HepG2 (cell line): ENCODE data around the gene MYOM1. TPM values are rescaled to one million over a fixed set of nuclear protein-coding genes. Genes with fewer than 3 reads are reported as not detected.
A peak's percentile ranks its signal among the peaks of the same experiment; 100 is the strongest.

Source experiments
- ARNT ChIP-seq: fragments of 450-650 bp; IDR thresholded peaks from 2 replicates; pipeline ENCODE4 v1.6.1; 2017
- ARNT2 ChIP-seq: sonication (generic); formaldehyde crosslinking; IDR thresholded peaks from 2 replicates; pipeline ENCODE4 v1.8.0; 2022; ENCODE audit warnings: mild to moderate bottlenecking, low read depth, missing genetic modification reagents, moderate library complexity
- ATF7-NPFF ChIP-seq: sonication (generic); formaldehyde crosslinking; IDR thresholded peaks from 2 replicates; pipeline ENCODE4 v1.8.1; 2023; ENCODE audit warnings: mild to moderate bottlenecking, low read depth, missing genetic modification reagents, moderate library complexity
- CCDC6 ChIP-seq: sonication (generic); formaldehyde crosslinking; IDR thresholded peaks from 2 replicates; pipeline ENCODE4 v1.8.1; 2022; ENCODE audit warnings: mild to moderate bottlenecking, missing genetic modification reagents, moderate library complexity
- CEBPG ChIP-seq: IDR thresholded peaks from 2 replicates; pipeline ENCODE4 v1.6.1; 2016
- CHD4 ChIP-seq: fragments of 200-600 bp; sonication (generic); IDR thresholded peaks from 2 replicates; pipeline ENCODE4 v1.7.0; 2017; ENCODE audit warnings: mild to moderate bottlenecking, low read length, borderline replicate concordance
- FIP1L1 ChIP-seq: fragments of 200-400 bp; formaldehyde crosslinking; IDR thresholded peaks from 2 replicates; pipeline ENCODE4 v1.6.1; 2018; ENCODE audit warnings: low read depth, mild to moderate bottlenecking, low read length, moderate library complexity, borderline replicate concordance; ENCODE audit not compliant: insufficient read depth
- FOXA3 ChIP-seq: IDR thresholded peaks from 2 replicates; pipeline ENCODE4 v1.6.1; 2016; ENCODE audit warnings: missing genetic modification reagents, missing compliant biosample characterization
- FOXP4 ChIP-seq: sonication (generic); formaldehyde crosslinking; IDR thresholded peaks from 2 replicates; pipeline ENCODE4 v1.4.0; 2020; ENCODE audit warnings: missing genetic modification reagents
- GTF2F1 ChIP-seq: fragments of 150-350 bp; IDR thresholded peaks from 2 replicates; pipeline ENCODE4 v1.6.1; 2014; ENCODE audit warnings: low read length
- HDAC6 ChIP-seq: fragments of 200-600 bp; sonication (generic); IDR thresholded peaks from 2 replicates; pipeline ENCODE4 v1.7.0; 2017; ENCODE audit warnings: mild to moderate bottlenecking, antibody characterized with exemption, low read length, low read depth
- KAT7 ChIP-seq: IDR thresholded peaks from 2 replicates; pipeline ENCODE4 v1.6.1; 2018; ENCODE audit warnings: borderline replicate concordance, missing compliant biosample characterization
- KLF11 ChIP-seq: IDR thresholded peaks from 2 replicates; pipeline ENCODE4 v1.6.1; 2016; ENCODE audit warnings: missing compliant biosample characterization
- KMT2B ChIP-seq: IDR thresholded peaks from 2 replicates; pipeline ENCODE4 v1.6.1; 2016; ENCODE audit warnings: missing genetic modification reagents, missing compliant biosample characterization
- MEIS2 ChIP-seq: sonication (generic); formaldehyde crosslinking; IDR thresholded peaks from 2 replicates; pipeline ENCODE4 v1.9.0; 2021; ENCODE audit warnings: mild to moderate bottlenecking, missing genetic modification reagents
- MTA1 ChIP-seq: sonication (generic); formaldehyde crosslinking; IDR thresholded peaks from 2 replicates; pipeline ENCODE4 v1.4.0; 2020; ENCODE audit warnings: missing genetic modification reagents, mild to moderate bottlenecking, borderline replicate concordance
- MTERF4 ChIP-seq: sonication (generic); formaldehyde crosslinking; IDR thresholded peaks from 2 replicates; pipeline ENCODE4 v1.8.0; 2023; ENCODE audit warnings: mild to moderate bottlenecking, missing genetic modification reagents
- RBFOX2 ChIP-seq: fragments of 200-400 bp; formaldehyde crosslinking; IDR thresholded peaks from 2 replicates; pipeline ENCODE4 v1.6.1; 2017; ENCODE audit warnings: low read depth, mild to moderate bottlenecking, low read length
- RFXAP ChIP-seq: sonication (generic); formaldehyde crosslinking; IDR thresholded peaks from 2 replicates; pipeline ENCODE4 v1.4.0; 2020; ENCODE audit warnings: missing genetic modification reagents, borderline replicate concordance
- SMAD1 ChIP-seq: sonication (generic); formaldehyde crosslinking; IDR thresholded peaks from 2 replicates; pipeline ENCODE4 v1.4.0; 2020; ENCODE audit warnings: missing genetic modification reagents, low read depth, mild to moderate bottlenecking, borderline replicate concordance
- TEAD3 ChIP-seq: optimal IDR thresholded peaks from 2 replicates; pipeline ENCODE3; 2016; ENCODE audit warnings: borderline replicate concordance
- THAP8 ChIP-seq: sonication (generic); formaldehyde crosslinking; IDR thresholded peaks from 2 replicates; pipeline ENCODE4 v1.5.1; 2020; ENCODE audit warnings: missing genetic modification reagents, mild to moderate bottlenecking, borderline replicate concordance
- ZNF205 ChIP-seq: IDR thresholded peaks from 2 replicates; pipeline ENCODE4 v1.6.1; 2018; ENCODE audit warnings: missing biosample characterization, missing genetic modification reagents
- ZNF260 ChIP-seq: sonication (generic); formaldehyde crosslinking; IDR thresholded peaks from 2 replicates; pipeline ENCODE4 v1.4.0; 2020; ENCODE audit warnings: missing genetic modification reagents, low read depth, mild to moderate bottlenecking, borderline replicate concordance
- ZNF552 ChIP-seq: sonication (generic); formaldehyde crosslinking; IDR thresholded peaks from 2 replicates; pipeline ENCODE4 v1.9.0; 2022; ENCODE audit warnings: missing genetic modification reagents, mild to moderate bottlenecking, borderline replicate concordance
- ZNF607 ChIP-seq: sonication (generic); formaldehyde crosslinking; IDR thresholded peaks from 2 replicates; pipeline ENCODE4 v1.5.1; 2020; ENCODE audit warnings: missing genetic modification reagents, mild to moderate bottlenecking, borderline replicate concordance
- ZNF720 ChIP-seq: sonication (generic); formaldehyde crosslinking; IDR thresholded peaks from 2 replicates; pipeline ENCODE4 v1.4.0; 2020; ENCODE audit warnings: missing genetic modification reagents
- ZNF737 ChIP-seq: sonication (generic); formaldehyde crosslinking; IDR thresholded peaks from 2 replicates; pipeline ENCODE4 v1.5.0; 2020; ENCODE audit warnings: missing genetic modification reagents, mild to moderate bottlenecking, borderline replicate concordance
- ZNF878 ChIP-seq: sonication (generic); formaldehyde crosslinking; IDR thresholded peaks from 2 replicates; pipeline ENCODE4 v1.8.1; 2023; ENCODE audit warnings: mild to moderate bottlenecking, missing genetic modification reagents, moderate library complexity
- polyA plus RNA-seq, 8 experiments: library from polyadenylated mRNA; depleted of rRNA in 3 of 8; stranded (reverse) in 7 of 8; unstranded in 1 of 8; fragments of >200 nt; fragmentation: Illumina TruSeq in 4 of 8; extraction: Trizol in 4 of 8; gene quantifications; 2 replicates each; pipeline versions ENCODE4 v1.2.1 to v1.2.3, GENCODE V29; 2011 to 2016; ENCODE audit warnings: low read depth in 4 of 8, missing spikeins in 1 of 8, mixed read lengths in 1 of 8; ENCODE audit not compliant: insufficient read depth in 1 of 8
- total RNA-seq, 5 experiments: library from RNA; depleted of rRNA; stranded (reverse); fragments of >200 nt; fragmentation: Illumina TruSeq; extraction: Trizol; gene quantifications; 2 replicates each; pipeline ENCODE4 v1.2.3, GENCODE V29; 2016; ENCODE audit warnings: low read depth in 1 of 5

MYOM1 gene
- total and polyA plus RNA-seq, 2 of the 13 experiments (the other 11 are each of a cell fraction or from before 2014, with no cell fraction given), result 0.46 to 0.98 TPM

- TF ChIP-seq MTERF4 (no peak), CHD4 (no peak), ARNT2 (peak; percentile 39; the same call in 1 of the 2 replicates), CEBPG (peak; percentile 54), HDAC6 (no peak), ZNF720 (no peak), ZNF737 (CRISPR knock-in tag) (no peak), ARNT (no peak), KAT7 (CRISPR knock-in tag) (no peak), FOXP4 (peak; percentile 92), ZNF205 (CRISPR knock-in tag) (peak; percentile 58; the same call in 1 of the 2 replicates), ZNF878 (CRISPR knock-in tag) (no peak), SMAD1 (CRISPR knock-in tag) (no peak), GTF2F1 (no peak), KLF11 (no peak), RBFOX2 (peak; percentile 59), MEIS2 (peak; percentile 73), ZNF260 (no peak), ATF7-NPFF (CRISPR knock-in tag) (no peak), ZNF552 (CRISPR knock-in tag) (no peak), RFXAP (CRISPR knock-in tag) (0 out of 2 replicates have a peak, but pooled peaks have one; percentile 35), CCDC6 (no peak), TEAD3 (CRISPR knock-in tag) (peak; percentile 80), FIP1L1 (no peak), FOXA3 (CRISPR knock-in tag) (peak; percentile 76), MTA1 (CRISPR knock-in tag) (no peak; the same call in 1 of the 2 replicates), ZNF607 (CRISPR knock-in tag) (peak; percentile 41; the same call in 1 of the 2 replicates), KMT2B (CRISPR knock-in tag) (peak; percentile 72; the same call in 1 of the 2 replicates), THAP8 (CRISPR knock-in tag) (no peak)
Observed at GRCh38 chr18:3060667-3061580, 158.8 kb downstream of the MYOM1 start (continued).
